Thyroid gland (tissue), 4 donors: ENCODE results near the gene LRFN2.

Source experiments
- POLR2A ChIP-seq, 2 donors: fragments of 450-650 bp; IDR thresholded peaks; one replicate each; pipeline ENCODE4 v1.6.1; 2017; ENCODE audit warnings: antibody characterized with exemption in 2 of 2, mild to moderate bottlenecking in 2 of 2, moderate library complexity in 1 of 2
- TF ChIP-seq, protein P1 (sequence below), 6 experiments: fragments of 200-600 bp in 3 of 6; fragments of 450-650 bp in 3 of 6; sonication (generic) in 3 of 6; IDR thresholded peaks; one replicate each; pipeline ENCODE4 v1.5.1; 2016 to 2019; ENCODE audit warnings: antibody characterized with exemption in 6 of 6, mild to moderate bottlenecking in 2 of 6, inconsistent platforms in 1 of 6, moderate library complexity in 1 of 6

DNA sequence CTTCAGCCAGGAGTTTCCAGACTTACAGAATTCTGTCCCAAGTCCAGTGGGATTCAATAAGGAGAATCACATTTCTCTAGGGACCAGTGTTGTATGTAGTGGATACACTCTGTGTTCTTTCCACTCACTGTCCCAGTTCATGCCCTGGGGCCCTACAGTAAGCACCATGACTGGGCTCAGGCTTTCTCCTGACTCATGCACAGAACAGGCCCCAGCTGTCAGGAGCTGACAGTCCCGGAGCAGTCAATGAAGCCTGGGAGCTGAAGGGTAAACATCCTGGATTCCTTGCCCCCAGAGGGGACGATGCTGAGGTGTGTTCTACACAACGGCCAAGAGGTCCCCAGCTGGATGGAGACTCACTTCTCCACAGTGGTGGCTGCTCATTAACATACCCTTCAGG lies 40.2 kb upstream of the LRFN2 start:
- TF ChIP-seq, protein P1, sequence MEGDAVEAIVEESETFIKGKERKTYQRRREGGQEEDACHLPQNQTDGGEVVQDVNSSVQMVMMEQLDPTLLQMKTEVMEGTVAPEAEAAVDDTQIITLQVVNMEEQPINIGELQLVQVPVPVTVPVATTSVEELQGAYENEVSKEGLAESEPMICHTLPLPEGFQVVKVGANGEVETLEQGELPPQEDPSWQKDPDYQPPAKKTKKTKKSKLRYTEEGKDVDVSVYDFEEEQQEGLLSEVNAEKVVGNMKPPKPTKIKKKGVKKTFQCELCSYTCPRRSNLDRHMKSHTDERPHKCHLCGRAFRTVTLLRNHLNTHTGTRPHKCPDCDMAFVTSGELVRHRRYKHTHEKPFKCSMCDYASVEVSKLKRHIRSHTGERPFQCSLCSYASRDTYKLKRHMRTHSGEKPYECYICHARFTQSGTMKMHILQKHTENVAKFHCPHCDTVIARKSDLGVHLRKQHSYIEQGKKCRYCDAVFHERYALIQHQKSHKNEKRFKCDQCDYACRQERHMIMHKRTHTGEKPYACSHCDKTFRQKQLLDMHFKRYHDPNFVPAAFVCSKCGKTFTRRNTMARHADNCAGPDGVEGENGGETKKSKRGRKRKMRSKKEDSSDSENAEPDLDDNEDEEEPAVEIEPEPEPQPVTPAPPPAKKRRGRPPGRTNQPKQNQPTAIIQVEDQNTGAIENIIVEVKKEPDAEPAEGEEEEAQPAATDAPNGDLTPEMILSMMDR (IDR thresholded peaks at IDR 0.05), result no peak
- no peak for TF ChIP-seq POLR2A (IDR thresholded peaks at IDR 0.05)
